ENCODE data around the gene CTDSP1.

Gene CTDSP1

DNA sequence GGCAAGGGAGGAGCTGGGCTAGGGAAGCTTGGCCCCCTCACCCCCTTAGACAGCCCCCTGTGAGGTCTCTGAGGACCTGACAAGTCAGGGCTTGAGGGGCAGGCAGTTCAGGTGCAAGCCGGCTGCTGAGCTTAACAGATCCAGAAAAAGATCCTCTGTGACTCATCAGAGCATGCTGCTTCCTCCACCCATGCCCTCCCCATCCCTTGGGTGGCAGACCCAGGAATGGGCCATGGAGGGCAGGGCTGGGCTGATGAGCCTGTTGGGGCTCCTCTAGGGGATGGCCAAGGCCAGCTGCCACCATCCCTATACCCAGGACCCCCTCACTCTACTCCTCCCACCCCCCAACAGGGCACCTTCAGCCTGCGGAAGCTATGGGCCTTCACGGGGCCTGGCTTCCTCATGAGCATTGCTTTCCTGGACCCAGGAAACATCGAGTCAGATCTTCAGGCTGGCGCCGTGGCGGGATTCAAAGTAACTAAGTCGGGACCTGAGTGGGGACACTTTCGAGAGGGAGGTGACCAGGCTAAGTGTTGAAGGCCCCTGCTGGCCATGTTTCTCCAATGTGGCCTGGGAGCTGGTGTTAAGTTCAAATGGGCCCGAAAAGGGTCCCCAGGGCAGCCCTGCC lies 15.7 kb upstream of the CTDSP1 start:
- DNase-seq, result no peak

GRCh38 chr2:218384975-218385374 lies 14.7 kb upstream of the CTDSP1 start:
- DNase-seq, result no peak

- DNase-seq, result no peak
These were observed 12.9 kb upstream of the CTDSP1 start for GRCh38 chr2:218386505-218387368.

- no peak for DNase-seq
These were observed 12.1 kb upstream of the CTDSP1 start for GRCh38 chr2:218387369-218388194.

DNA sequence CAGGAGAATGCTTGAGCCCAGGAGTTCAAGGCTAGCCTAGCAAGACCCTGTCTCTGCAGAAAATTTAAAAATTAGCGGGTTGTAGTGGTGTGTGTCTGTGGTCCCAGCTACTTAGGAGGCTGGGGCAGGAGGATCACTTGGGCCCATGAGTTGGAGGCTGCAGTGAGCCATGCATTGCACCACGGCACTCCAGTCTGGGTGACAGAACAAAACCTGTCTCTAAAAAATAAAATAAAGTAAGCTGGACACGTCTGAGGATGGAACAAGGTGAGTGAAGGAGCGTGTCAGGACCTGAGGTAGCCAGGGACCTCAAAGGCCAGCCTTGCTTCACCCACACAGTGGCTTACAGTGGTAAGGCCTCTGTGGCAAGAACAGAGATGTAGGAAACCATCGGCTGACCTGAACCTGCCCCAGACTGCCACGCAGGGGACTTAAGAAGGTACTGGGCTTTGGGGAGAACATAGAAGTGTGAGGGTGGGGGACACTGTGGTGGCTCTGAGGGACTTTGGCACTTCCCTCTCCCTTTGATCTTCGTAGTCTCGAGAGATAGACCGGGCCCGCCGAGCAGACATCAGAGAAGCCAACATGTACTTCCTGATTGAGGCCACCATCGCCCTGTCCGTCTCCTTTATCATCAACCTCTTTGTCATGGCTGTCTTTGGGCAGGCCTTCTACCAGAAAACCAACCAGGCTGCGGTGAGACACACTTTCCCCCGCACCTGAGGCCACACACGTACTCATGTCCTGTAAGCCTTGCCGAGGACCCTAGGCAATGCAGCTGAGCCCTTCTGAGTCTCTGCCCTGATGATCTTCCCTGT lies 10.1 kb upstream of the CTDSP1 start:
- no peak for DNase-seq

GRCh38 chr2:218391202-218391601 lies 8.5 kb upstream of the CTDSP1 start:
- no peak for DNase-seq

DNA sequence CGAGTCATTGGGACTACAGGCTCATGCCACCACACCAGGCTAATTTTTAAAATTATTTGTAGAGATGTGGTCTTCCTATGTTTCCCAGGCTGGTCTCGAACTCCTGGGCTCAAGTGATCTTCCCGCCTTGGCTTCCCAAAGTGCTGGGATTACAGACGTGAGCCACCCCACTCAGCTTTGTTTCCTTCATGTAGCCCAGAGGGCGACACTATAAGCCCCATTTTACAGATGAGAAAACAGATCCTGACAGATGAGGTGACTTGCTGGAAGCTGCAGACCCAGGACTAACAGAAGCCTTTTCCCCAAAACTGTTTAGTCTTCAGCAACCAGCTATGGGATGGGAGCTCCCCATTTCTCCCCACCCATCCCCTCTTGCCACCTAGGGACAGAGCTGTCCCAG lies 7.2 kb upstream of the CTDSP1 start:
- DNase-seq, result no peak

DNA sequence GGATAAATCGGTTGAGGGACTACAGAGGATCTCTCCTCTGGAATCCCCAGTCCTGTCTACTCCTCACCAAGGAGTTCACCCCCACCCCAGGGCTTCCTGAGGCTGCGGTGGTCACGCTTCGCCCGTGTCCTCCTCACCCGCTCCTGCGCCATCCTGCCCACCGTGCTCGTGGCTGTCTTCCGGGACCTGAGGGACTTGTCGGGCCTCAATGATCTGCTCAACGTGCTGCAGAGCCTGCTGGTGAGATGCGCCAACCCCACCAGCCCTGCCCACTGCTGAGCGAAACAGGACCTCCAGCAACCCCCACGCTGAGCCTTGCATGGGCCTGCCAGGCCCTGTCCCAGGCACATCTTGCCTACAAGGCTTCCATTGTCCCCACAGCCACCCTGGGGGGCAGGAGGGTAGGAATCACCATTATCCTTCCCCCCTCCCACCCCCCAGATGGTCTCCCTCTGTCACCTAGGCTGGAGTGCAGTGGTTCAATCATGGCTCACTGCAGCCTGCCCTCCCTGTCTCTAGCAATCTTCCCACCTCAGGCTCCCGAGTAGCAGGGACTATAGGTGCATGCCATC lies 6.7 kb upstream of the CTDSP1 start:
- DNase-seq, result no peak

GRCh38 chr2:218393750-218394290 lies 5.8 kb upstream of the CTDSP1 start:
- DNase-seq, result no peak

GRCh38 chr2:218394298-218395089 lies 5.2 kb upstream of the CTDSP1 start:
- no peak for DNase-seq

- DNase-seq, result no peak
These were observed 4.6 kb upstream of the CTDSP1 start for GRCh38 chr2:218395090-218395444.

DNA sequence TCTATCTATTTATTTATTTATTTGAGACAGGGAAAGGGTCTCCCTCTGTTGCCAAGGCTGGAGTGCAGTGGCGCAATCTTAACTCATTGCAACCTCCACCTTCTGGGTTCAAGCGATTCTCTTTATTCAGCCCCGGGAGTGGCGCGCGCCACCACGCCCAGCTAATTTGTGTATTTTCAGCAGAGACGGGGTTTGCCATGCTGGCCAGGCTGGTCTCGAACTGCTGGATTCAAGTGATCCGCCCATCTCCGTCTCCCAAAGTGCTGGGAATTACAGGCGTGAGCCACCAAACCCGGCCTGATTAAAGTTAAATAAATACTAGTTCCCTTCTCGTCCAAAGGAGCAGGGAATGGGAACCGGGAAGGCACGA lies 4.2 kb upstream of the CTDSP1 start:
- no peak for DNase-seq

- peak; percentile 95 for DNase-seq
These were observed 3.6 kb upstream of the CTDSP1 start for GRCh38 chr2:218395826-218396687.

DNA sequence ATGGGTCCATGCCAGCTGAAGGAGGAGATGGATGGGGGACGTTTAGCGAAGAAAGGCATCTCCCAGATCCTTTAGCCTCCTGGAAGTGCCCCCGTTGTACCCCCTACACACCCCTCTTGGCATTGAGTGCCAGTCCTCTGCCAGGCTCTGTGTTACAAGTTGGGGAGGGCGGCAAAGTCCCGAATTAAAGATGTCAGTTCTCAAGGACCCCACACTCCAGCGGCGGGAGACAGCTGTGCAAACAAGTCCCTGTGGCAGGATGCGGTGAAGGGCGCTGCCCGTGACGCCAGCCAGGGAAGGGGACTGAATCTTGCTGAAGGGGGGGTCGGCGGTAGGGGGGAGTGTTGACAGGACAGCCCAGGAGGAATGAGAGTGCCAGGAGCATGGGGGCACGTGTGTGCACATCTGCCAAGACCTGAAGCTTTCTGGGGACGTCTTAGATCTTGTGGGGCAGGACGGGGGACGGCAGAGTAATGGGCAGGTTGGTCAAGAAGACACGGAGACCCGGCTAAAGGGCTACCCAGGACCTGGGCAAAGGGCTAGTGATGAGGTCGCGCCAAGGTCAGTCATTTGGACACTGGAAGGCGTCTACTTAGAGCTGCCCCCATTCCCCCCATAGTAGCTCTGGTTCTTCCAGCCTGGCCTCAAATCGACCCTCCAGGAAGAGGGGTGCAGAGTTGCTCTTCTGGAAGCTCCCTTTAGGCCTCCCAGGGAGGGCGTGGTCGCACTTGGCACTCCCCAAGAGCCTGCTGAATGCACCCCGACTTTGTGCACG lies 2.8 kb upstream of the CTDSP1 start:
- peak; percentile 85 for DNase-seq

DNA sequence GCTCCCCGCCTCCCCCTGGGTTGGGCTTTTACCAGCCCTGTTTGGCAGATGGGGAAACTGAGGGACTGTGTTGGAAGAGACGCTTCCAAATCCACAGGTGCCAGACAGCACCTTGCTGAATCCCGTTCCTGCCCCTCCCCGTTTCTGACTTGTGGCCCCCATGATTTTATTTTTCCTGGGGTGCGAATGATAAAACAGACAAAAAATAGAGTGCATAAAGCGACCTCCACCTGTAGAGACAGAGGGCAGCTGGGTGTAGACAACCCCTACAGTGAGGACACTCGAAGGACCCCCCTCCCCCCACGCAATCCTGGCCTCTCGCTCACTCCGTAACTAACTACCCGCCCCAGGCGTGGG lies 2.2 kb upstream of the CTDSP1 start:
- no peak for DNase-seq

DNA sequence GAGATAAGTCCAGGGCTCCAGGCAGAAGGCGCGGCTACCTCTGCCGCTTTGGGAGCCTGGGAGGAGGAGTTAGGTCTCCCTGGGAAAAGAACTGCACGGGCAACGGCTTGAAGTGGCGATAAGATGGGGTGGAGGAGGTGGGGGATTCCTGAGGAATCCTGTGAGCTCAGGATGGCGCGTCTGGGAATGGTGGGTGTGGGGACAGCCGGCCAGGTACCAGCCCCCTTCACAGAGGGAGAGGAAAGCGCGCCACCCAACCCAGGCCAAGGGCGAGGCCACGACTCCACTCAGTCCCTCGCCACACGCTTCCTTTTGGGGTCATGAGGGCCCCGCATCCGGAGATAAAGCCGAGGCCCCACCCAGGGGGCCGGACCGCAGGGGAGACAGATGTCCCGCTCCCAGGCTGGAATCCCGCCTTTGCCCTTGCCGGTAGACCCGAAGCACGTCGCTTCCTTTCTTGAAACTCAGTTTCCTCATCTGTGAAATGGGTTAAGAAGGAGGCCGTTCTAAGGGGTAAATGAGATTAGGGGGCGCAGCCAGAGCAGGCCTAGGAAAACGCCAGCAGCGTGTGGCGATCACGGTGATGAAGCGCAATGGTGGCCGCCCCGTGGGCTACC lies 1.7 kb upstream of the CTDSP1 start:
- DNase-seq, result peak; percentile 60

DNA sequence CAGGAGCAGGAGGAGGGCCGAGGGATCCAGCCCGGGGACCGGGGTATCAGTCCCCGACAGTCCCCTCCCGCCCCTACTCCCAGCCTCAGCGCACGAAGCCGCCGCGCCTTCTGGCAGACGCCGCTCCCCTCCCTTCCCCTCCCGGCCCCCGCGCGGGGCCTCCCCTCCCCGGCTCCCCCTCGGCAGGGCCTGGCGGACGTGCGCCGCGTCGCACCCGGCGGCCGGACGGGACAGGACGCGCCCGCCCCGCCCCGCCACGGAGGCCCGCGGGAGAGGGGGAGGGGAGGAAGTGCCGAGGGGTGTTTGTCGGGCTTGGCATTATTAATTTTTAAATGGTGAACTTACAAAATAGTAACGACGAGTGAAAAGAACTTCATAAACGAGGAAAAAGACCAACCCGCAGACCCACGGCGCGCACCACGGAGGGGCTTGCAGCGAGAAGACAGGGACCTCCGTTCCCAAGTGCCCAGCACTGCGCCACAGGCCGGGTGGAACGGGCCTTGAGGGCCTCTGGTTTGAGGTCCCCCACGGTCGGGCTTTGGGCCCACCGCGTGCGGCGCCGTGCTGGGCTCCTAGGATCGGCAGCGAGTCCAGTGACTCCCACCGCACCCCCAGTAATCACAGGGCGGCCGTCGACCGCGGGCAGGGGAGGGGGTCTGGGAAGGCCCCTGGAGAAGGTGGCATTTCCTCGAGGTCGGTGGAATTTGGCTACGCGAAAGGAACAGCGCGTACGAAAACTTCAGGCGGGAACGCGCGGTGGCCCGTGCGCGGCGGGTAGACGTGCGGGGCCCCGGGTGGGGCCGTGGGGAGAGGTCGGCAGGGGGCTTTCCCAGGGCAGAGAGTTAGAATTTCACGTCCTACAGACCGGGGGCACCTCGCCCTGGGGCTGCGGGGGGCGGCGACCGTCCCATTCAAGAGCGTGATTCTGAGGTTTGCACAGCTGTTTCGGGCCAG lies 954 bp upstream of the CTDSP1 start:
- DNase-seq, result peak; percentile 61
